HepG2 (cell line): ENCODE results near the gene LBX1. TPM values are rescaled to one million over a fixed set of nuclear protein-coding genes. Genes with fewer than 3 reads are reported as not detected.

Experiments used
- GPBP1L1 ChIP-seq: sonication (generic); formaldehyde crosslinking; IDR thresholded peaks from 2 replicates; pipeline ENCODE4 v1.5.0; 2020; ENCODE audit warnings: mild to moderate bottlenecking, missing genetic modification reagents
- STAG1 ChIP-seq: sonication (generic); formaldehyde crosslinking; IDR thresholded peaks from 2 replicates; pipeline ENCODE4 v1.4.0; 2020; ENCODE audit warnings: missing genetic modification reagents
- ZBTB7A ChIP-seq: sonication (generic); formaldehyde crosslinking; IDR thresholded peaks from 2 replicates; pipeline ENCODE4 v1.8.0; 2022; ENCODE audit warnings: mild to moderate bottlenecking, missing genetic modification reagents
- ZNF770 ChIP-seq: sonication (generic); formaldehyde crosslinking; IDR thresholded peaks from 2 replicates; pipeline ENCODE4 v1.5.0; 2020; ENCODE audit warnings: mild to moderate bottlenecking, missing genetic modification reagents
- polyA plus RNA-seq, 8 experiments: library from polyadenylated mRNA; depleted of rRNA in 3 of 8; stranded (reverse) in 7 of 8; unstranded in 1 of 8; fragments of >200 nt; fragmentation: Illumina TruSeq in 4 of 8; extraction: Trizol in 4 of 8; gene quantifications; 2 replicates each; pipeline versions ENCODE4 v1.2.1 to v1.2.3, GENCODE V29; 2011 to 2016; ENCODE audit warnings: low read depth in 4 of 8, missing spikeins in 1 of 8, mixed read lengths in 1 of 8; ENCODE audit not compliant: insufficient read depth in 1 of 8
- total RNA-seq, 5 experiments: library from RNA; depleted of rRNA; stranded (reverse); fragments of >200 nt; fragmentation: Illumina TruSeq; extraction: Trizol; gene quantifications; 2 replicates each; pipeline ENCODE4 v1.2.3, GENCODE V29; 2016; ENCODE audit warnings: low read depth in 1 of 5
- TF ChIP-seq, protein P1 (sequence below), 2 experiments: fragments of 450-650 bp in 1 of 2; sonication (generic) in 1 of 2; formaldehyde crosslinking in 1 of 2; IDR thresholded peaks; 2 replicates each; pipeline versions ENCODE4 v1.6.1 to v1.8.0; 2016 to 2022; ENCODE audit warnings: antibody characterized with exemption in 1 of 2, mild to moderate bottlenecking in 1 of 2, missing genetic modification reagents in 1 of 2
- TF ChIP-seq, protein P2 (sequence below): sonication (generic); formaldehyde crosslinking; IDR thresholded peaks from 2 replicates; pipeline ENCODE4 v1.4.0; 2020; ENCODE audit warnings: missing genetic modification reagents
- TF ChIP-seq, protein P3 (sequence below), 2 experiments: sonication (generic) in 1 of 2; formaldehyde crosslinking in 1 of 2; IDR thresholded peaks; 2 replicates each; pipeline versions ENCODE4 v1.4.0 to v1.6.1; 2018 to 2020; ENCODE audit warnings: missing genetic modification reagents in 2 of 2, borderline replicate concordance in 1 of 2, low read depth in 1 of 2, mild to moderate bottlenecking in 1 of 2, missing biosample characterization in 1 of 2

The LBX1 gene
- total and polyA plus RNA-seq, 2 of the 13 experiments (the other 11 are each of a cell fraction or from before 2014, with no cell fraction given) = not detected

DNA sequence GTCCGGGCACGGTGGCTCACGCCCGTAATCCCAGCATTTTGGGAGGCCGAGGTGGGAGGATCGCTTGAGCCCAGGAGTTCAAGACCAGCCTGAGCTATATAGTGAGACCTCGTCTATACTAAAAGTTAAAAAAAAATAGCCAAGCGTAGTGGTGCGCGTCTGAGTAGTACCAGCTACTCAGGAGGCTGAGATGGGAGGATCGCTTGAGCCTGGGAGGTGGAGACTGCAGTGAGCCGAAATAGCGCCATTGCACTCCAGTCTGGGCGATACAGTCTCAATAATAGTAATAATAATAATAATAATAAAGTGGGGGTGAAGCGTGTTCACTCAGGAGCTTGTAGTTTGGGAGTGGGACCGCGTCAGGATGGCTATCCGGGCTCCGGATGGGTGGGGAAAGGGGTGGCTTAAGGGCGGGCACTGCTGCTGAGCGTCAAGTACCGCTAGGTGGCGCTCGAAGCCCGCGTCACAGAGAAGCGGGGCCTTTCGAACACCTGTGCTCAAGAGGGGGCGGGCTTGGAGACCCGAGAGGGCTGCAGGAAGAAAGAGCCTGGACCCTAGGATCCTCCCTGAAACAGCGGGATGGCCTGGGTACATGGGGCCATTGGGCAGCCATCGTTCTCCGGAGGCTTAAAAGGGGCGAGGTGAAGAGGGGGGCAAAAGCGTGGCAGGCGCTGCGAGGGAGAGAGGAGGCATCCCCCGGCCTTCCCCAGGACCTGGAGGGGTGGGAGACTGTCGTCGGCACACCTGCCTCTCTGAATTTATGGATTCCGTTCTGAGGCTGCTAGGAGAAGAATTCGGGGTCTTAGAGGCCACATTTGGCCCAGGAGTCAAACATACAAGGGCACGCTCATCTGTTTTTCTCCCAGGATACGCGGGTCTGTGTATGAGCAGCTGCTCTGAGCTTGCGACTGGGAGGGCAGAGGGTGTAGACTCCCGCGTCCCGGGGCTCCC is 14.5 kb downstream of the LBX1 start (continued):
- TF ChIP-seq, protein P1, sequence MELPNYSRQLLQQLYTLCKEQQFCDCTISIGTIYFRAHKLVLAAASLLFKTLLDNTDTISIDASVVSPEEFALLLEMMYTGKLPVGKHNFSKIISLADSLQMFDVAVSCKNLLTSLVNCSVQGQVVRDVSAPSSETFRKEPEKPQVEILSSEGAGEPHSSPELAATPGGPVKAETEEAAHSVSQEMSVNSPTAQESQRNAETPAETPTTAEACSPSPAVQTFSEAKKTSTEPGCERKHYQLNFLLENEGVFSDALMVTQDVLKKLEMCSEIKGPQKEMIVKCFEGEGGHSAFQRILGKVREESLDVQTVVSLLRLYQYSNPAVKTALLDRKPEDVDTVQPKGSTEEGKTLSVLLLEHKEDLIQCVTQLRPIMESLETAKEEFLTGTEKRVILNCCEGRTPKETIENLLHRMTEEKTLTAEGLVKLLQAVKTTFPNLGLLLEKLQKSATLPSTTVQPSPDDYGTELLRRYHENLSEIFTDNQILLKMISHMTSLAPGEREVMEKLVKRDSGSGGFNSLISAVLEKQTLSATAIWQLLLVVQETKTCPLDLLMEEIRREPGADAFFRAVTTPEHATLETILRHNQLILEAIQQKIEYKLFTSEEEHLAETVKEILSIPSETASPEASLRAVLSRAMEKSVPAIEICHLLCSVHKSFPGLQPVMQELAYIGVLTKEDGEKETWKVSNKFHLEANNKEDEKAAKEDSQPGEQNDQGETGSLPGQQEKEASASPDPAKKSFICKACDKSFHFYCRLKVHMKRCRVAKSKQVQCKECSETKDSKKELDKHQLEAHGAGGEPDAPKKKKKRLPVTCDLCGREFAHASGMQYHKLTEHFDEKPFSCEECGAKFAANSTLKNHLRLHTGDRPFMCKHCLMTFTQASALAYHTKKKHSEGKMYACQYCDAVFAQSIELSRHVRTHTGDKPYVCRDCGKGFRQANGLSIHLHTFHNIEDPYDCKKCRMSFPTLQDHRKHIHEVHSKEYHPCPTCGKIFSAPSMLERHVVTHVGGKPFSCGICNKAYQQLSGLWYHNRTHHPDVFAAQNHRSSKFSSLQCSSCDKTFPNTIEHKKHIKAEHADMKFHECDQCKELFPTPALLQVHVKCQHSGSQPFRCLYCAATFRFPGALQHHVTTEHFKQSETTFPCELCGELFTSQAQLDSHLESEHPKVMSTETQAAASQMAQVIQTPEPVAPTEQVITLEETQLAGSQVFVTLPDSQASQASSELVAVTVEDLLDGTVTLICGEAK (IDR thresholded peaks at IDR 0.05) = no peak
- TF ChIP-seq, protein P1 (CRISPR knock-in tag; IDR thresholded peaks at IDR 0.05) = no peak
- TF ChIP-seq GPBP1L1 (CRISPR knock-in tag) (no peak), STAG1 (CRISPR knock-in tag) (peak; percentile 81), ZNF770 (CRISPR knock-in tag) (peak; percentile 81), ZBTB7A (CRISPR knock-in tag) (peak; percentile 38; the same call in 1 of the 2 replicates)
- TF ChIP-seq, protein P2, sequence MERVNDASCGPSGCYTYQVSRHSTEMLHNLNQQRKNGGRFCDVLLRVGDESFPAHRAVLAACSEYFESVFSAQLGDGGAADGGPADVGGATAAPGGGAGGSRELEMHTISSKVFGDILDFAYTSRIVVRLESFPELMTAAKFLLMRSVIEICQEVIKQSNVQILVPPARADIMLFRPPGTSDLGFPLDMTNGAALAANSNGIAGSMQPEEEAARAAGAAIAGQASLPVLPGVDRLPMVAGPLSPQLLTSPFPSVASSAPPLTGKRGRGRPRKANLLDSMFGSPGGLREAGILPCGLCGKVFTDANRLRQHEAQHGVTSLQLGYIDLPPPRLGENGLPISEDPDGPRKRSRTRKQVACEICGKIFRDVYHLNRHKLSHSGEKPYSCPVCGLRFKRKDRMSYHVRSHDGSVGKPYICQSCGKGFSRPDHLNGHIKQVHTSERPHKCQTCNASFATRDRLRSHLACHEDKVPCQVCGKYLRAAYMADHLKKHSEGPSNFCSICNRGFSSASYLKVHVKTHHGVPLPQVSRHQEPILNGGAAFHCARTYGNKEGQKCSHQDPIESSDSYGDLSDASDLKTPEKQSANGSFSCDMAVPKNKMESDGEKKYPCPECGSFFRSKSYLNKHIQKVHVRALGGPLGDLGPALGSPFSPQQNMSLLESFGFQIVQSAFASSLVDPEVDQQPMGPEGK = peak; percentile 36; the same call in 1 of the 2 replicates
- TF ChIP-seq, protein P3, sequence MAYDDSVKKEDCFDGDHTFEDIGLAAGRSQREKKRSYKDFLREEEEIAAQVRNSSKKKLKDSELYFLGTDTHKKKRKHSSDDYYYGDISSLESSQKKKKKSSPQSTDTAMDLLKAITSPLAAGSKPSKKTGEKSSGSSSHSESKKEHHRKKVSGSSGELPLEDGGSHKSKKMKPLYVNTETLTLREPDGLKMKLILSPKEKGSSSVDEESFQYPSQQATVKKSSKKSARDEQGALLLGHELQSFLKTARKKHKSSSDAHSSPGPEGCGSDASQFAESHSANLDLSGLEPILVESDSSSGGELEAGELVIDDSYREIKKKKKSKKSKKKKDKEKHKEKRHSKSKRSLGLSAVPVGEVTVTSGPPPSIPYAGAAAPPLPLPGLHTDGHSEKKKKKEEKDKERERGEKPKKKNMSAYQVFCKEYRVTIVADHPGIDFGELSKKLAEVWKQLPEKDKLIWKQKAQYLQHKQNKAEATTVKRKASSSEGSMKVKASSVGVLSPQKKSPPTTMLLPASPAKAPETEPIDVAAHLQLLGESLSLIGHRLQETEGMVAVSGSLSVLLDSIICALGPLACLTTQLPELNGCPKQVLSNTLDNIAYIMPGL (CRISPR knock-in tag; IDR thresholded peaks at IDR 0.05; ENCODE audit: borderline replicate concordance in 1 of 2, low read depth in 1 of 2) = peak; percentile 48 to 69; a peak in 2 of 4 replicates
